ENCODE measurements around the gene IGSF21. TPM values are rescaled to one million over a fixed set of nuclear protein-coding genes. Genes with fewer than 3 reads are reported as not detected.

Gene IGSF21
- total RNA-seq, 4 donors from 2014 or later, result 0.68 to 3.5 (median 1.3) TPM

GRCh38 chr1:18309552-18310155, 202.1 kb downstream of the IGSF21 start:
- 79% methylated on average over 10 of the region's 10 CpGs for WGBS
- H3K9me3 ChIP-seq, result no peaks in the 10 kb centered on the region
- TF ChIP-seq POLR2A (IDR thresholded peaks at IDR 0.05) (no peak), EP300 (IDR thresholded peaks at IDR 0.05) (no peak), POLR2AphosphoS5 (IDR thresholded peaks at IDR 0.05) (no peak)
- TF ChIP-seq, protein P1, sequence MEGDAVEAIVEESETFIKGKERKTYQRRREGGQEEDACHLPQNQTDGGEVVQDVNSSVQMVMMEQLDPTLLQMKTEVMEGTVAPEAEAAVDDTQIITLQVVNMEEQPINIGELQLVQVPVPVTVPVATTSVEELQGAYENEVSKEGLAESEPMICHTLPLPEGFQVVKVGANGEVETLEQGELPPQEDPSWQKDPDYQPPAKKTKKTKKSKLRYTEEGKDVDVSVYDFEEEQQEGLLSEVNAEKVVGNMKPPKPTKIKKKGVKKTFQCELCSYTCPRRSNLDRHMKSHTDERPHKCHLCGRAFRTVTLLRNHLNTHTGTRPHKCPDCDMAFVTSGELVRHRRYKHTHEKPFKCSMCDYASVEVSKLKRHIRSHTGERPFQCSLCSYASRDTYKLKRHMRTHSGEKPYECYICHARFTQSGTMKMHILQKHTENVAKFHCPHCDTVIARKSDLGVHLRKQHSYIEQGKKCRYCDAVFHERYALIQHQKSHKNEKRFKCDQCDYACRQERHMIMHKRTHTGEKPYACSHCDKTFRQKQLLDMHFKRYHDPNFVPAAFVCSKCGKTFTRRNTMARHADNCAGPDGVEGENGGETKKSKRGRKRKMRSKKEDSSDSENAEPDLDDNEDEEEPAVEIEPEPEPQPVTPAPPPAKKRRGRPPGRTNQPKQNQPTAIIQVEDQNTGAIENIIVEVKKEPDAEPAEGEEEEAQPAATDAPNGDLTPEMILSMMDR (IDR thresholded peaks at IDR 0.05), result no peak
- H3K27me3 ChIP-seq, result peaks cover 15% of the 10 kb centered on the region
- H3K4me1 ChIP-seq, result no peaks in the 10 kb centered on the region
- H3K4me3 ChIP-seq, result no peak overlapping the region
- no peaks in the 10 kb centered on the region for H3K36me3 ChIP-seq
- DNase-seq (ENCODE audit: low spot score in 2 of 2), result no peak
- no peak overlapping the region for H3K27ac ChIP-seq

DNA sequence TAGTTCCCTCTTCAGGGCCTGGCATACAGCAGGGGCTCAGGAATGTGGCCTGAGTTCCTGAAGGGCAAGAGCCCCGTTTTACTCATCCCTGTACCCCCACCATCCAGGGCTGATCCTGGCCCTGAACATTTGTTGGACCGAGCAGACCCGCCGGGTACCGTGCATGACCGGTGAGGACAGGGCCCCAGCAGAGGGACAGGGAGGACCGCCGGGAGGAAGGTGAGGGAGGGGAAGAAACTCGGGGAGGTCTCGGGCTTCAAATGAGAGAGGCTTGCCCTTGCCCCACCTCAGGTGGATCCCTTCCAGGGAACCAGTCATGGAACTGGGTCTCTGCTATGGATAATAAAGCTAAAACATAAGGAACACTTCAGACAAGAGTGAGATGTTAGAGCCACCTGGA, 205.4 kb downstream of the IGSF21 start:
- H3K36me3 ChIP-seq, result no peaks in the 10 kb centered on the region
- no peak overlapping the region for H3K4me3 ChIP-seq
- no peak overlapping the region for H3K27ac ChIP-seq
- peaks cover 14% of the 10 kb centered on the region for H3K27me3 ChIP-seq
- TF ChIP-seq, protein P1 (IDR thresholded peaks at IDR 0.05), result no peak
- TF ChIP-seq EP300 (IDR thresholded peaks at IDR 0.05) (no peak), POLR2AphosphoS5 (IDR thresholded peaks at IDR 0.05) (no peak), POLR2A (IDR thresholded peaks at IDR 0.05) (no peak)
- DNase-seq (ENCODE audit: low spot score in 2 of 2), result no peak
- H3K4me1 ChIP-seq, result no peaks in the 10 kb centered on the region
- WGBS, result 74% methylated on average over 7 of the region's 10 CpGs
- H3K9me3 ChIP-seq, result no peaks in the 10 kb centered on the region

DNA sequence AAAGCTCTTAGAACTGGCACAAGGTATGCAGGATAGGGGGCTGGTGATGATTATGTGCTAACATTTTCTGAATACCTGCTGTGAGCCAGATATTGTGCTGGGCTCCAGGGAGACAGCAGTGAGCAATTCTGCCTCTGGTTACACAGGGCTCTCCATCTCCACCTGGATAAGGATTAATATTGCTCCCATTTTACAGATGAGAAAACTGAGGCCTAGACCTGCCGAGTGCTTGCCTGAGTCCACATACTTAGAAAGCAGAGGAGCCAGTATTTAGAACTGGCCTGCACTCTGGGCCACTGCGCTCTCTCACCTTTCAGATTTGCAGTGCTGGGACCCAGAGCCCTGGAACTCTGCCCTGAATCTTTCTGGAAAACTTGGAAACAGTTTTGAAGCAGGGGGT, 205.9 kb downstream of the IGSF21 start:
- Histone ChIP-seq H3K9me3 (no peaks in the 10 kb centered on the region), H3K4me3 (no peak overlapping the region), H3K27me3 (peaks cover 14% of the 10 kb centered on the region), H3K27ac (no peak overlapping the region), H3K36me3 (no peaks in the 10 kb centered on the region), H3K4me1 (no peaks in the 10 kb centered on the region)
- no peak for DNase-seq (ENCODE audit: low spot score in 2 of 2)
- 86% methylated on average over 2 of the region's 2 CpGs for WGBS
- TF ChIP-seq POLR2AphosphoS5 (IDR thresholded peaks at IDR 0.05) (no peak), EP300 (IDR thresholded peaks at IDR 0.05) (no peak), POLR2A (IDR thresholded peaks at IDR 0.05) (no peak)
- TF ChIP-seq, protein P1 (IDR thresholded peaks at IDR 0.05), result no peak

DNA sequence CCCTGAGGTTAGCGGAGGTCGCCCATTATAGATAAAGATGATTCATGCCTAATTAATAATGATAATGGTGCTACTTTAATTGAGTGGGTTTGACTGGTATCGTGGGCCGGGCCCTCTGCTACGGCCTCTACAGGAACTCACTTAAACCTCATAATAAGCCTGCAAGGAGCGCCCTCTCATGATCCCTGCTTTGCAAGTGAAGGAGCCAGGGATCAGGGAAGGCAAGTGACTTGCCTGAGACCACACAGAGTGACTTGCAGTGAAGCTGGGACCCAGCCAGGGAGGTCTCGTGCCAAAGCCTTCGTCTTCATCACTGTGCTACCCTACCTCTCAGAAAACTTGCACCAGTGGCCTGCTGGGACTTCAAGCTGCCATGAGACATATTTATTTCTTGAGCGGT, 206.8 kb downstream of the IGSF21 start:
- H3K27ac ChIP-seq, result no peak overlapping the region
- peaks cover 13% of the 10 kb centered on the region for H3K27me3 ChIP-seq
- no peaks in the 10 kb centered on the region for H3K9me3 ChIP-seq
- H3K4me1 ChIP-seq, result no peaks in the 10 kb centered on the region
- WGBS, result 74% methylated on average over 9 of the region's 9 CpGs
- no peaks in the 10 kb centered on the region for H3K36me3 ChIP-seq
- TF ChIP-seq POLR2A (IDR thresholded peaks at IDR 0.05) (no peak), POLR2AphosphoS5 (IDR thresholded peaks at IDR 0.05) (no peak), EP300 (IDR thresholded peaks at IDR 0.05) (no peak)
- TF ChIP-seq, protein P1 (IDR thresholded peaks at IDR 0.05), result no peak
- no peak for DNase-seq (ENCODE audit: low spot score in 2 of 2)
- H3K4me3 ChIP-seq, result no peak overlapping the region

DNA sequence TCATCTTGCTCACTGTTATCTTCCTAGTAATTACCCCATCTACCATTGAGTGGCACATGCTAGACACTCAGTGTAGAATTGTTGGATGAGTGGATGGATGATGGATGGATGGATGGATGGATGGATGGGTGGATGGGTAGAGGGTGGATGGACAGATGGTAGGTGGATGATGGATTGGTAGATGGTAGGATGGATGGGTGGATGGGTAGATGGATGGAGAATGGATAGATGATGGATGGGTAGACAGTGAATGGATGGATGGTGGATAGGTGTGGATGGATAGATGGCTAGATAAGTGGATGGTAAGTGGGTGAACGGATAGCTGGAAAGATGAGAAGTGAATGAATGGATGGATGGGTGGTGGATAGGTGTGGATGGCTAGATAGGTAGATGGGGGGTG, 207.9 kb downstream of the IGSF21 start:
- peaks cover 9% of the 10 kb centered on the region for H3K27me3 ChIP-seq
- H3K9me3 ChIP-seq, result no peaks in the 10 kb centered on the region
- H3K4me1 ChIP-seq, result no peaks in the 10 kb centered on the region
- H3K36me3 ChIP-seq, result no peaks in the 10 kb centered on the region
- no peak overlapping the region for H3K27ac ChIP-seq
- no peak overlapping the region for H3K4me3 ChIP-seq
- no peak for DNase-seq (ENCODE audit: low spot score in 2 of 2)
- WGBS, result 91% methylated on average over 1 of the region's 1 CpG
- TF ChIP-seq EP300 (IDR thresholded peaks at IDR 0.05) (no peak), POLR2A (IDR thresholded peaks at IDR 0.05) (no peak), POLR2AphosphoS5 (IDR thresholded peaks at IDR 0.05) (no peak)
- TF ChIP-seq, protein P1 (IDR thresholded peaks at IDR 0.05), result no peak

All from suprapubic skin (tissue), 4 donors.